Ovary (tissue), 9 donors: ENCODE measurements around the gene CENPL. TPM values are rescaled to one million over a fixed set of nuclear protein-coding genes. Genes with fewer than 3 reads are reported as not detected.

Experiments
- DNase-seq, 5 donors: peaks; one replicate each; pipeline ENCODE4 v3.0.0-alpha.2; 2019 to 2020
- H3K27ac ChIP-seq, 2 donors: fragments of 200-600 bp; one replicate each; pipeline versions ENCODE4 v1.5.1 to v1.8.0; 2019 to 2022
- H3K27me3 ChIP-seq: fragments of 200-600 bp; one replicate; pipeline ENCODE4 v1.8.0; 2022
- H3K36me3 ChIP-seq: fragments of 200-600 bp; sonication (generic); one replicate; pipeline ENCODE4 v1.5.1; 2019
- H3K4me1 ChIP-seq: one replicate; pipeline ENCODE4 v1.8.1; 2013; ENCODE audit warnings: mild to moderate bottlenecking, moderate library complexity; ENCODE audit not compliant: insufficient read depth
- H3K4me3 ChIP-seq: fragments of 200-600 bp; sonication (generic); one replicate; pipeline ENCODE4 v1.5.1; 2017
- H3K9me3 ChIP-seq, 2 donors: fragments of 200-600 bp in 1 of 2; sonication (generic) in 1 of 2; one replicate each; pipeline versions ENCODE4 v1.5.1 to v1.8.1; 2013 to 2019; ENCODE audit warnings: mild to moderate bottlenecking in 1 of 2, moderate library complexity in 1 of 2
- EP300 ChIP-seq: sonication (generic); formaldehyde crosslinking; IDR thresholded peaks from one replicate; pipeline ENCODE4 v1.6.1; 2017; ENCODE audit warnings: antibody characterized with exemption
- POLR2A ChIP-seq: fragments of 450-650 bp; IDR thresholded peaks from one replicate; pipeline ENCODE4 v1.6.1; 2017; ENCODE audit warnings: antibody characterized with exemption, mild to moderate bottlenecking, moderate library complexity
- WGBS, 3 donors: extraction: QIAGEN DNeasy Blood & Tissue Kit in 1 of 3; methylation state at CpG; one replicate each; pipeline versions ENCODE4 v1.1.5 to v1.1.7; 2013 to 2017; 5-methylcytosine and 5-hydroxymethylcytosine counted together
- intact Hi-C, 4 donors: fragments of 100-400 bp; cut with DNase I; formaldehyde crosslinking; loops; one replicate each; pipeline versions ENCODE4 v1.11.0 to v1.15.1; 2022 to 2023
- polyA plus RNA-seq, 2 donors: library from polyadenylated mRNA; stranded (reverse); fragments of 200-250 nt in 1 of 2; fragments of 350-450 nt in 1 of 2; fragmentation: Illumina TruSeq in 1 of 2; extraction: RNeasy Lipid Tissue Mini Kit (QIAGEN cat#74804) in 1 of 2; gene quantifications; one replicate each; pipeline ENCODE4 v1.2.3, GENCODE V29; 2013 to 2014
- total RNA-seq, 7 donors: library from RNA; depleted of rRNA in 2 of 7; stranded (reverse); fragments of >200 nt in 2 of 7; fragmentation: NEBNext Ultra II Directional in 3 of 7; extraction: Animal tissue kit (Norgen Biotek cat#: 25700) in 3 of 7; gene quantifications; one replicate each; pipeline versions ENCODE4 v1.1.0 to v1.2.4, GENCODE V29; 2016 to 2023
- TF ChIP-seq, protein P1 (sequence below), 3 donors: fragments of 450-650 bp in 2 of 3; fragments of 200-600 bp in 1 of 3; IDR thresholded peaks; one replicate each; pipeline versions ENCODE4 v1.5.1 to v1.8.0; 2016 to 2022; ENCODE audit warnings: antibody characterized with exemption in 3 of 3, mild to moderate bottlenecking in 1 of 3
- donor health status: DM: no; HTN: no; CAD: no; lungs with moderate emphysema.
- donor health status: DM: no; HTN: no; CAD: no.
- donor health status: Bipolar disorder and iron deficiency.
- donor health status: DM: yes; HTN: yes; CAD: no.
- donor health status: DM: no; HTN: no; CAD: no.
- donor health status: DM: yes; HTN: yes; CAD: no.

CENPL gene
- total and polyA plus RNA-seq, 9 donors: 1.1 to 5.6 (median 3.1) TPM

DNA sequence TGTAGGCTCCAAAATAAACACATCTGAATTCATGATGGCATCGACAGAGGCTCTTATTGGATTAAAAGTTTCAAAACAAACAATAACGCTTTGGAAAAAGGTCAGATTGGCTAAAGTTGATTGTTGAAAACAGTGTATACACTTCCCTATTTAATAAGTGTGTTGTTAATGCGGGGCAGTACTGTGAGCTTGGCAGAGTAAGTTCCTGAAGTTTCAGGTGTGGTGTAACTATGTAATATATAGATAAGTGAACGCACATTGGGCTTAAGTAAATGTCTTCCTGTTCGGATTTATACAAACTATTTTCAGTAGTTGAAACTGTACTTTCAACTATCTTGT is 44.3 kb upstream of the CENPL start:
- no peak for DNase-seq
- Histone ChIP-seq H3K27me3 (no peaks in the 10 kb centered on the region), H3K27ac (peak overlapping the region; percentile 93 to 97), H3K9me3 (no peaks in the 10 kb centered on the region), H3K4me1 (peaks cover 8% of the 10 kb centered on the region), H3K36me3 (no peaks in the 10 kb centered on the region), H3K4me3 (peak overlapping the region; percentile 98)
- TF ChIP-seq POLR2A: no peak
- no peak for TF ChIP-seq EP300
- TF ChIP-seq, protein P1, sequence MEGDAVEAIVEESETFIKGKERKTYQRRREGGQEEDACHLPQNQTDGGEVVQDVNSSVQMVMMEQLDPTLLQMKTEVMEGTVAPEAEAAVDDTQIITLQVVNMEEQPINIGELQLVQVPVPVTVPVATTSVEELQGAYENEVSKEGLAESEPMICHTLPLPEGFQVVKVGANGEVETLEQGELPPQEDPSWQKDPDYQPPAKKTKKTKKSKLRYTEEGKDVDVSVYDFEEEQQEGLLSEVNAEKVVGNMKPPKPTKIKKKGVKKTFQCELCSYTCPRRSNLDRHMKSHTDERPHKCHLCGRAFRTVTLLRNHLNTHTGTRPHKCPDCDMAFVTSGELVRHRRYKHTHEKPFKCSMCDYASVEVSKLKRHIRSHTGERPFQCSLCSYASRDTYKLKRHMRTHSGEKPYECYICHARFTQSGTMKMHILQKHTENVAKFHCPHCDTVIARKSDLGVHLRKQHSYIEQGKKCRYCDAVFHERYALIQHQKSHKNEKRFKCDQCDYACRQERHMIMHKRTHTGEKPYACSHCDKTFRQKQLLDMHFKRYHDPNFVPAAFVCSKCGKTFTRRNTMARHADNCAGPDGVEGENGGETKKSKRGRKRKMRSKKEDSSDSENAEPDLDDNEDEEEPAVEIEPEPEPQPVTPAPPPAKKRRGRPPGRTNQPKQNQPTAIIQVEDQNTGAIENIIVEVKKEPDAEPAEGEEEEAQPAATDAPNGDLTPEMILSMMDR (IDR thresholded peaks at IDR 0.05): no peak
- WGBS, 3 donors: 4 to 5% (median 5%) methylated on average over 5 of the region's 5 CpGs
- intact Hi-C loops: loop anchor here in 1 of 4 donors (5.0 kb wide), 1 partner anchor 392 kb away; the partner anchor contains the start of gene PRDX6

DNA sequence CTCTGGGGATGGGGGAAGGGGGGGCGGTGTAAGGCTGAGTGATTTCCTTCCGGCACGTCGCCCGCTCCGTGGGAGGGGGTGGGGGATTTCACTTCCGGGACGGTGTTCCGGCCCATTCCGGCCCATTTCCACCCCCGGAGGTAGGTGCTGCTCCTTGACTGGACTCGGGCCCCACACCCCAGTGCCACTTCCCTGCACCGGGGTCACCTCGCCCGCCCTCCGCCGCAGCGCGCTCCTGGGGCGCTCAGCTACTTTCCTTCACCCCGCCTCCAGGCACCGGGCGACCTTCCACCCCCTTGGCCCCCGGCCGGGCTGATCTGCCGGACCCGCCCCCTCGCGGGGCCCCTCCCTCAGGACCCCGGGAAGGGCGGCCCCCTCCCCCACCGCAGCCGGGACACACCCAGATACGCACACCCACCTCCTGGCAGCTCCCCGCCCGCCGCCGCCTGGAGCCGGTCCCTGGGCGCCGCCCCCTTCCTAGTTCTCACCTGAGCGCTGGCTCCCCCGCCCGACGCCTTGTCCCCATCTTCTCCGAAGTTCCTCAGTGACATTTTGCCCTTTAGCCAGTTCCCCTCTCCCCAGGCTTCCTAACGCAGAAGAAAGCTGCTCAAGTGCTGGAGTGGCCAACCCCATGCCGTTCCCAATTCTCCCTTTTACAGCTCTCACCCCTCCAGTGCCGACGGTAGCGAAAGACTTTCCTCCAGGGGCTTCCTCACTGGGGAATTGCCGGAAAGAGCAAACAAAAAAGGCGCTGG is 43.8 kb upstream of the CENPL start, which contains the start of gene ZBTB37:
TSS of gene ZBTB37 (plus strand) at position 115 of the 755 bp plus-strand sequence. CDS start 1,846 bp downstream, outside the sequence.
- Histone ChIP-seq H3K9me3 (no peaks in the 10 kb centered on the region), H3K4me1 (peaks cover 8% of the 10 kb centered on the region), H3K27me3 (no peaks in the 10 kb centered on the region), H3K27ac (peak within 1 kb of the TSS; percentile 93 to 97), H3K36me3 (no peaks in the 10 kb centered on the region), H3K4me3 (peak within 1 kb of the TSS; percentile 98)
- intact Hi-C loops: loop anchor here in 1 of 4 donors (5.0 kb wide), 1 partner anchor 391 kb away; the partner anchor contains the start of gene PRDX6
- WGBS, 3 donors: 1% methylated on average over 44 to 53 of the region's 53 CpGs
- TF ChIP-seq EP300: no peak
- TF ChIP-seq POLR2A: no peak
- TF ChIP-seq, protein P1 (IDR thresholded peaks at IDR 0.05): no peak
- DNase-seq: peak in 3 of 5 donors; percentile 81 to 91 (median 91)

DNA sequence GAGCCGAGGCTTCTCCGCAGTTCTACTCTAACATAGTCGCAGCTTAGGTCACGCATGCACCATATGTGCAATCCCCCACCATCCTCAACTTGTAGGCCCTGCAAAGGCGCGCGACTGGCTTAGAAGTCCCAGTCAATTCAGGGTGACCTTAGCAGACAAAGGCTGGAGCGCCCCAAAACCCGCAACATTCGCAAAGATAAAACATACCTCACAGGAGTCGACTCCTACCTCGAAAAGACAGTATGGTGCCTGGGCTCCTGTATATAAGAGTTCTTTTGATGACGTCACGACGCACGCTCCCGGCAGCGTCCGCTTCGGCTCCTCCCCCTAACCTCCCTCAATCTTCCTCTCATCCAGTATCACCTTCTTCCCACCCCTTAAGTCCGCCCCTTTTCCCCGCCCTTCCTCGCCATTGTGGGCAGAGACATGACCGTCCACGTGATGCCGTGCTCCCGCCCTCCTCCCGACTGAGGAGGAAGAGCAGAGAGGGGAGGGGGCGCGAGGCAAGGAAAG is 43.1 kb upstream of the CENPL start, which contains the start of gene GAS5:
TSS of gene GAS5 (minus strand) at position 237 of the 513 bp plus-strand sequence.
- intact Hi-C loops: loop anchor here in 1 of 4 donors (5.0 kb wide), 1 partner anchor 391 kb away; the partner anchor contains the start of gene PRDX6
- no peaks in the 10 kb centered on the region for H3K36me3 ChIP-seq
- WGBS, 3 donors: 0 to 1% (median 1%) methylated on average over 28 to 30 of the region's 30 CpGs

DNA sequence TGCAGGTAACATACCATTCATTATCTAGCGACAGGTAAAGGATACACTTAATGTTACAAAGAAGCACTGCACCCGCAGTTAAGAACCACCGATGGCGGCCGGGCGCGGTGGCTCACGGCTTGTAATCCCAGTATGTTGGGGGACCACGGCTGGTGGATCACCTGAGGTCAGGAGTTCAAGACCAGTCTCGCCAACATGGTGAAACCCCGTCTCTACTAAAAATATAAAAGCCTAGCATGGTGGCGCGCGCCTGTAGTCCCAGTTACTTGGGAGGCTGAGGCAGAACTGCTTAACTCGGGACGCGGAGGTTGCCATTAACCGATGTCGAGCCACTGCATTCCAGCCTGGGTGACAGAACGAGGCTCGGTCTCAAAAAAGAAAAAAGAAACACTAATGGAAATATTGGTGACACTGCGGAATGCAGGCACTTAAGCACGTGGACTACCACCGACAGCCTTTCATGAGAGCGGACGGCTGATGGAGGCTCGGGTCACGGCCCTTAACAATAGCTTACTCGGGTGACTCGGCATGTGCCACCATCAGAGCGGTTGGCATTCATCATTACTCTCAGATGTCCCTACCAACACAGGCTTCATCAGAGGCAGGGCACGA is 42.6 kb upstream of the CENPL start:
- no peaks in the 10 kb centered on the region for H3K9me3 ChIP-seq
- TF ChIP-seq POLR2A (no peak), EP300 (no peak)
- TF ChIP-seq, protein P1 (IDR thresholded peaks at IDR 0.05): no peak
- peak overlapping the region; percentile 68 to 93 for H3K27ac ChIP-seq
- intact Hi-C loops: loop anchor here in 1 of 4 donors (5.0 kb wide), 1 partner anchor 390 kb away; the partner anchor contains the start of gene PRDX6
- H3K36me3 ChIP-seq: no peaks in the 10 kb centered on the region
- H3K27me3 ChIP-seq: no peaks in the 10 kb centered on the region
- peaks cover 8% of the 10 kb centered on the region for H3K4me1 ChIP-seq
- WGBS, 3 donors: 1 to 2% (median 1%) methylated on average over 32 of the region's 32 CpGs
- peak; percentile 16 to 51 (median 41) for DNase-seq
- H3K4me3 ChIP-seq: peak overlapping the region; percentile 98

More for the DNA sequence above, 43.1 kb upstream of the CENPL start, which contains the start of gene GAS5:
- Histone ChIP-seq H3K27ac (peak within 1 kb of the TSS; percentile 93 to 97), H3K4me3 (peak within 1 kb of the TSS; percentile 98), H3K27me3 (no peaks in the 10 kb centered on the region), H3K4me1 (peaks cover 8% of the 10 kb centered on the region), H3K9me3 (no peaks in the 10 kb centered on the region)
- peak; percentile 92 for TF ChIP-seq POLR2A
- TF ChIP-seq EP300: peak; percentile 35
- TF ChIP-seq, protein P1 (IDR thresholded peaks at IDR 0.05): peak in 1 of 3 donors; percentile 11
- peak; percentile 99 to 100 (median 100) for DNase-seq
